CD14-positive monocyte (primary cell): ENCODE data around the gene AGPAT3. TPM values are rescaled to one million over a fixed set of nuclear protein-coding genes. Genes with fewer than 3 reads are reported as not detected.

Experiments
- DNase-seq, 3 donors: peaks; one replicate each; pipeline ENCODE4 v3.0.0-alpha.2; 2011 to 2022
- H2AFZ ChIP-seq: 2 replicates; pipeline ENCODE4 v1.6.0; 2012; ENCODE audit warnings: mild to moderate bottlenecking, low read depth, low read length, inconsistent platforms; ENCODE audit not compliant: insufficient read depth, poor library complexity, severe bottlenecking
- H3K27ac ChIP-seq, 2 donors: 1 replicate in 1 of 2; 2 replicates in 1 of 2; pipeline ENCODE4 v1.5.1; 2012 to 2013; ENCODE audit warnings: low read length in 2 of 2, control low read depth in 1 of 2, inconsistent platforms in 1 of 2, low read depth in 1 of 2, mild to moderate bottlenecking in 1 of 2
- H3K27me3 ChIP-seq, 2 donors: one replicate each; pipeline versions ENCODE4 v1.6.0 to v1.6.1; 2011 to 2013; ENCODE audit warnings: low read length in 2 of 2; ENCODE audit not compliant: control insufficient read depth in 2 of 2, insufficient read depth in 2 of 2
- H3K36me3 ChIP-seq, 2 donors: replicated peaks in 1 of 2; 1 replicate in 1 of 2; 2 replicates in 1 of 2; pipeline versions ENCODE4 v1.5.1 to v1.6.1; 2012 to 2013; ENCODE audit warnings: low read length in 2 of 2, control low read depth in 1 of 2, inconsistent platforms in 1 of 2, mild to moderate bottlenecking in 1 of 2; ENCODE audit not compliant: insufficient read depth in 2 of 2, control insufficient read depth in 1 of 2
- H3K4me1 ChIP-seq, 2 donors: 1 replicate in 1 of 2; 2 replicates in 1 of 2; pipeline versions ENCODE4 v1.5.1 to v1.6.1; 2012 to 2013; ENCODE audit warnings: low read length in 2 of 2, control low read depth in 1 of 2, inconsistent platforms in 1 of 2, mild to moderate bottlenecking in 1 of 2, moderate library complexity in 1 of 2; ENCODE audit not compliant: insufficient read depth in 2 of 2, control insufficient read depth in 1 of 2
- H3K4me2 ChIP-seq: replicated peaks from 2 replicates; pipeline ENCODE3; 2012; ENCODE audit warnings: low read length, moderate library complexity, mild to moderate bottlenecking; ENCODE audit not compliant: poor library complexity, severe bottlenecking; ENCODE audit errors: extremely low read depth
- H3K4me3 ChIP-seq, 3 experiments: fragments of 200-600 bp in 1 of 3; sonication (generic) in 1 of 3; replicated peaks in 1 of 3; 1 replicate in 2 of 3; 2 replicates in 1 of 3; pipeline ENCODE4 v1.5.1; 2011 to 2013; ENCODE audit warnings: low read length in 3 of 3, mild to moderate bottlenecking in 3 of 3, control low read depth in 2 of 3, low read depth in 2 of 3, inconsistent platforms in 1 of 3, moderate library complexity in 1 of 3
- H3K79me2 ChIP-seq: 2 replicates; pipeline ENCODE4 v1.6.0; 2012; ENCODE audit warnings: mild to moderate bottlenecking, control low read depth, inconsistent platforms, low read length, moderate library complexity; ENCODE audit not compliant: insufficient read depth
- H3K9ac ChIP-seq: 2 replicates; pipeline ENCODE4 v1.6.0; 2017; ENCODE audit warnings: low read length, mild to moderate bottlenecking; ENCODE audit not compliant: insufficient read depth, poor library complexity, severe bottlenecking
- H3K9me3 ChIP-seq, 2 donors: replicated peaks in 1 of 2; 1 replicate in 1 of 2; 2 replicates in 1 of 2; pipeline versions ENCODE4 v1.5.1 to v1.6.1; 2012 to 2013; ENCODE audit warnings: low read length in 2 of 2, control low read depth in 1 of 2; ENCODE audit not compliant: control insufficient read depth in 1 of 2, insufficient read depth in 1 of 2
- H4K20me1 ChIP-seq: 2 replicates; pipeline ENCODE4 v1.6.0; 2012; ENCODE audit warnings: mild to moderate bottlenecking, low read length, control low read depth, moderate library complexity; ENCODE audit not compliant: insufficient read depth
- H3K27ac Mint-ChIP-seq, 7 donors: one replicate each; pipeline ENCODE4 v1.8.0; 2020; ENCODE audit warnings: mild to moderate bottlenecking in 7 of 7, mixed read lengths in 7 of 7, moderate library complexity in 6 of 7, inconsistent platforms in 2 of 7
- H3K27me3 Mint-ChIP-seq, 3 donors: one replicate each; pipeline ENCODE4 v1.8.0; 2021 to 2022; ENCODE audit warnings: low read depth in 3 of 3, mild to moderate bottlenecking in 3 of 3, mixed read lengths in 3 of 3, moderate library complexity in 3 of 3, inconsistent platforms in 1 of 3
- H3K36me3 Mint-ChIP-seq, 2 donors: one replicate each; pipeline ENCODE4 v1.8.0; 2020; ENCODE audit warnings: mixed read lengths in 2 of 2, inconsistent platforms in 1 of 2, mild to moderate bottlenecking in 1 of 2
- H3K4me1 Mint-ChIP-seq: one replicate; pipeline ENCODE4 v1.8.0; 2020; ENCODE audit warnings: mild to moderate bottlenecking, mixed read lengths
- H3K4me3 Mint-ChIP-seq, 2 donors: one replicate each; pipeline ENCODE4 v1.8.0; 2020; ENCODE audit warnings: mild to moderate bottlenecking in 2 of 2, mixed read lengths in 2 of 2, moderate library complexity in 1 of 2
- H3K9me3 Mint-ChIP-seq, 7 donors: one replicate each; pipeline ENCODE4 v1.8.0; 2020 to 2022; ENCODE audit warnings: mixed read lengths in 7 of 7, mild to moderate bottlenecking in 6 of 7, moderate library complexity in 6 of 7, inconsistent platforms in 2 of 7
- CTCF ChIP-seq: fragments of 200-600 bp; IDR thresholded peaks from one replicate; pipeline ENCODE4 v1.8.0; 2022; ENCODE audit warnings: antibody characterized with exemption, mild to moderate bottlenecking
- WGBS: methylation state at CpG from one replicate; pipeline ENCODE4 v1.1.5; 2013; ENCODE audit warnings: missing lambda C conversion rate; ENCODE audit not compliant: insufficient coverage; 5-methylcytosine and 5-hydroxymethylcytosine counted together
- intact Hi-C, 2 donors: fragments of 100-400 bp; cut with micrococcal nuclease; formaldehyde crosslinking; loops; one replicate each; pipeline versions ENCODE4 v1.15.0 to v1.15.1; 2023
- polyA plus RNA-seq, 3 donors: library from polyadenylated mRNA; depleted of rRNA in 1 of 3; unstranded in 2 of 3; stranded (reverse) in 1 of 3; fragments of 300-500 nt in 2 of 3; fragments of >200 nt in 1 of 3; fragmentation: Illumina TruSeq in 2 of 3; gene quantifications; 1 replicate in 2 of 3; 2 replicates in 1 of 3; pipeline ENCODE4 v1.2.3, GENCODE V29; 2012 to 2021

Gene AGPAT3
- polyA plus RNA-seq, 3 donors: 24.9 to 49.3 (median 26.2) TPM

- Histone ChIP-seq H3K9me3 (peaks cover 7 to 12% of the 10 kb centered on the region in 2 donors), H4K20me1 (no peaks in the 10 kb centered on the region), H3K4me1 (peaks cover 51 to 68% of the 10 kb centered on the region in 2 donors), H3K27ac (no peak overlapping the region), H3K36me3 (no peaks in the 10 kb centered on the region), H3K4me3 (no peak overlapping the region), H3K4me2 (no peak overlapping the region), H3K79me2 (no peaks in the 10 kb centered on the region), H3K9ac (no peak overlapping the region), H2AFZ (no peak overlapping the region), H3K27me3 (no peaks in the 10 kb centered on the region)
- TF ChIP-seq CTCF: no peak
- peaks cover 7 to 20% (median 14%) of the 10 kb centered on the region in 7 donors for H3K9me3 Mint-ChIP-seq
- H3K27me3 Mint-ChIP-seq: peaks cover 8 to 10% (median 9%) of the 10 kb centered on the region in 3 donors
- DNase-seq: no peak
- no peak overlapping the region for H3K27ac Mint-ChIP-seq
- H3K4me1 Mint-ChIP-seq: peaks cover 71% of the 10 kb centered on the region
- peaks cover 8 to 9% of the 10 kb centered on the region in 2 donors for H3K36me3 Mint-ChIP-seq
- H3K4me3 Mint-ChIP-seq: no peak overlapping the region
- WGBS: 100% methylated on average over 2 of the region's 6 CpGs
- intact Hi-C loops: no loop called here
These were observed 28.4 kb upstream of the AGPAT3 start for GRCh38 chr21:43836616-43837015.

GRCh38 chr21:43840259-43840658 lies 24.8 kb upstream of the AGPAT3 start:
- intact Hi-C loops: no loop called here
- H3K4me1 Mint-ChIP-seq: peaks cover 56% of the 10 kb centered on the region
- H3K9me3 Mint-ChIP-seq: peaks cover 0 to 2% (median 0%) of the 10 kb centered on the region in 7 donors
- H3K4me1 ChIP-seq: peaks cover 39 to 52% of the 10 kb centered on the region in 2 donors
- H3K27ac ChIP-seq: no peak overlapping the region
- WGBS: no CpG with 5 or more reads among the region's 3 CpGs
- no peak for DNase-seq
- H3K79me2 ChIP-seq: no peaks in the 10 kb centered on the region
- H3K36me3 Mint-ChIP-seq: peaks cover 0 to 9% of the 10 kb centered on the region in 2 donors
- no peak overlapping the region for H3K4me2 ChIP-seq
- no peaks in the 10 kb centered on the region for H3K27me3 ChIP-seq
- H2AFZ ChIP-seq: no peak overlapping the region
- H3K9me3 ChIP-seq: no peaks in the 10 kb centered on the region
- H3K27me3 Mint-ChIP-seq: peaks cover 6 to 8% (median 6%) of the 10 kb centered on the region in 3 donors
- no peaks in the 10 kb centered on the region for H4K20me1 ChIP-seq
- H3K4me3 ChIP-seq: no peak overlapping the region
- no peak overlapping the region for H3K27ac Mint-ChIP-seq
- TF ChIP-seq CTCF: no peak
- no peaks in the 10 kb centered on the region for H3K36me3 ChIP-seq
- H3K9ac ChIP-seq: no peak overlapping the region
- peak overlapping the region in 1 of 2 donors; percentile 24 for H3K4me3 Mint-ChIP-seq
